Measurements from ENCODE around the gene SLC1A2. TPM values are rescaled to one million over a fixed set of nuclear protein-coding genes. Genes with fewer than 3 reads are reported as not detected.

The SLC1A2 gene
- total RNA-seq, 1 experiment from 2014 or later = 0.25 TPM

DNA sequence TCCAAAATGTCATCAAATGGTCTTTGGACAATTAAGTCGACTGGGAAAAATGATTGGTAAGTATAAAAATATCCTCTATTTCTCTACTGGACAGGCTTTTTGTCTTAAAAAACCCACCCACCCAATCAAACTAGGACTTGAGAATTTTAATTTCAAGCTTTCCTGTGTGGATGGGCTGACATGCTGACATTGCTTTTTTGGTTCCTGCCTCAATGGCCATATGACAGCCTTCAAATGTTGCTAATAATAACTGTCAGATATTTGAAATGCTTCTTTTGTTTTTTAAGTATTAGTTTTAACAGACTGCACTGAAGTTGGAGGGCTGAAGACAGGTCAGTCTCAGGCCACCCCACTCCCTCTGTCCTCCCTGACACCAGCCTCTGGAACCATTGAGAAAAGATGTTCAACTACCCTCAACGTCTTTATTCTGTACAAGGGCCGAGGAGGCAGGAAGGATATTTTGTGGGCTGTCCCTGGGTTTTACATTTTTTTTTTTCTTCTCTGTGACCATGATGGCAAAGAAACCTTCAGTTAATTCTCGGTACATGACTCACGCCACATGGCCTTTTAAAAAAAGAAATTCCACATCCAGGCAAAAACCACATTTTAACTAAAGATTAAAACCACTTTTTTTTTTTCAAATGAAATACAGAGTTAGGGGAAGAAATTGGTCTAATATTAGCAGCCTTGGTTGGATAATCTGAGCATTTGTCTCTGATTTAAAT, 130.4 kb downstream of the SLC1A2 start:
- no peak overlapping the region for H3K4me3 ChIP-seq (replicated peaks in 1 of 2; ENCODE audit: low read depth in 1 of 2, low read length in 2 of 2)
- H3K27me3 ChIP-seq (ENCODE audit: insufficient read depth, low read length) = no peaks in the 10 kb centered on the region
- no peaks in the 10 kb centered on the region for H3K36me3 ChIP-seq (ENCODE audit: control insufficient read depth in 1 of 2, insufficient read depth in 2 of 2, low read length in 2 of 2)
- no peaks in the 10 kb centered on the region for H3K79me2 ChIP-seq (ENCODE audit: insufficient read depth, low read length)
- H3K9me3 ChIP-seq (ENCODE audit: control insufficient read depth in 1 of 2, insufficient read depth in 1 of 2, low read depth in 1 of 2, low read length in 2 of 2) = no peaks in the 10 kb centered on the region
- H3K9me2 ChIP-seq (ENCODE audit: insufficient read depth) = no peaks in the 10 kb centered on the region
- ChIA-PET POLR2A (no interaction called here), RAD21 (ENCODE audit: low non-redundant PET in 1 of 2, low total read pairs in 2 of 2, uncharacterized antibody in 2 of 2, unreplicated experiment in 2 of 2) (no interaction called here), CTCF (no interaction called here)
- H3K27ac ChIP-seq (ENCODE audit: low read depth, low read length) = no peak overlapping the region
- no peak overlapping the region for H3K4me2 ChIP-seq (ENCODE audit: low read length)
- 0 out of 4 replicates have a peak, but pooled peaks cover 0 to 3% of the 10 kb centered on the region in 2 experiments for H3K4me1 ChIP-seq (ENCODE audit: control insufficient read depth in 1 of 2, insufficient read depth in 2 of 2, low read length in 2 of 2)
- DNase-seq (ENCODE audit: low read depth, low spot score) (no peak), ATAC-seq (no peak)
- intact Hi-C loops (cut with micrococcal nuclease) = no loop called here
- no TSS peak for BruUV-seq (replicated peaks)
- TF ChIP-seq CEBPB (IDR thresholded peaks at IDR 0.05; ENCODE audit: low read depth) = no peak
- no peak for TF ChIP-seq ZFX (IDR thresholded peaks at IDR 0.05)
- TF ChIP-seq, protein P1, sequence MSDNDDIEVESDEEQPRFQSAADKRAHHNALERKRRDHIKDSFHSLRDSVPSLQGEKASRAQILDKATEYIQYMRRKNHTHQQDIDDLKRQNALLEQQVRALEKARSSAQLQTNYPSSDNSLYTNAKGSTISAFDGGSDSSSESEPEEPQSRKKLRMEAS (IDR thresholded peaks at IDR 0.05) = no peak
- TF ChIP-seq FOSL1 (IDR thresholded peaks at IDR 0.05; ENCODE audit: low read depth) = no peak
- TF ChIP-seq JUND (IDR thresholded peaks at IDR 0.05) = no peak
- TF ChIP-seq POLR2A (IDR thresholded peaks at IDR 0.05; ENCODE audit: borderline replicate concordance, extremely low read depth, insufficient read depth, insufficient read length) = no peak
- no peak for TF ChIP-seq RAD21 (IDR thresholded peaks at IDR 0.05; ENCODE audit: low read depth)
- no peak for TF ChIP-seq EZH2phosphoT487 (IDR thresholded peaks at IDR 0.05; ENCODE audit: borderline replicate concordance)
- TF ChIP-seq, protein P2, sequence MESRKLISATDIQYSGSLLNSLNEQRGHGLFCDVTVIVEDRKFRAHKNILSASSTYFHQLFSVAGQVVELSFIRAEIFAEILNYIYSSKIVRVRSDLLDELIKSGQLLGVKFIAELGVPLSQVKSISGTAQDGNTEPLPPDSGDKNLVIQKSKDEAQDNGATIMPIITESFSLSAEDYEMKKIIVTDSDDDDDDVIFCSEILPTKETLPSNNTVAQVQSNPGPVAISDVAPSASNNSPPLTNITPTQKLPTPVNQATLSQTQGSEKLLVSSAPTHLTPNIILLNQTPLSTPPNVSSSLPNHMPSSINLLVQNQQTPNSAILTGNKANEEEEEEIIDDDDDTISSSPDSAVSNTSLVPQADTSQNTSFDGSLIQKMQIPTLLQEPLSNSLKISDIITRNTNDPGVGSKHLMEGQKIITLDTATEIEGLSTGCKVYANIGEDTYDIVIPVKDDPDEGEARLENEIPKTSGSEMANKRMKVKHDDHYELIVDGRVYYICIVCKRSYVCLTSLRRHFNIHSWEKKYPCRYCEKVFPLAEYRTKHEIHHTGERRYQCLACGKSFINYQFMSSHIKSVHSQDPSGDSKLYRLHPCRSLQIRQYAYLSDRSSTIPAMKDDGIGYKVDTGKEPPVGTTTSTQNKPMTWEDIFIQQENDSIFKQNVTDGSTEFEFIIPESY (IDR thresholded peaks at IDR 0.05; ENCODE audit: extremely low read depth, insufficient replicate concordance, low read length) = no peak
- TF ChIP-seq ATF3 (IDR thresholded peaks at IDR 0.05) = no peak
- no peak for TF ChIP-seq CBX3 (IDR thresholded peaks at IDR 0.05; ENCODE audit: low read depth)
- no peak for TF ChIP-seq EZH2 (IDR thresholded peaks at IDR 0.05)
- TF ChIP-seq REST (IDR thresholded peaks at IDR 0.05; ENCODE audit: low read depth) = no peak
- no peaks in the 10 kb centered on the region for H4K20me1 ChIP-seq (ENCODE audit: insufficient read depth)
- H2AFZ ChIP-seq (ENCODE audit: low read depth, low read length, poor library complexity, severe bottlenecking) = peak overlapping the region; percentile 3
- no peak overlapping the region for H3K9ac ChIP-seq (ENCODE audit: low read length)

All from HCT116 (cell line).